Epithelial cell of esophagus (primary cell): Measurements from ENCODE around the gene RPL36AL.

Experiments
- DNase-seq: peaks from one replicate; pipeline ENCODE4 v3.0.0; 2010; ENCODE audit warnings: low read depth
- H3K4me3 ChIP-seq: 2 replicates; pipeline ENCODE4 v1.5.1; 2011; ENCODE audit warnings: mild to moderate bottlenecking, low read length, control low read depth
- TF ChIP-seq, protein P1 (sequence below): IDR thresholded peaks from 2 replicates; pipeline ENCODE4 v1.5.1; 2011; ENCODE audit warnings: low read depth, mild to moderate bottlenecking, low read length, control low read depth, inconsistent platforms; ENCODE audit not compliant: insufficient read depth; ENCODE audit errors: missing control alignments

RPL36AL gene

DNA sequence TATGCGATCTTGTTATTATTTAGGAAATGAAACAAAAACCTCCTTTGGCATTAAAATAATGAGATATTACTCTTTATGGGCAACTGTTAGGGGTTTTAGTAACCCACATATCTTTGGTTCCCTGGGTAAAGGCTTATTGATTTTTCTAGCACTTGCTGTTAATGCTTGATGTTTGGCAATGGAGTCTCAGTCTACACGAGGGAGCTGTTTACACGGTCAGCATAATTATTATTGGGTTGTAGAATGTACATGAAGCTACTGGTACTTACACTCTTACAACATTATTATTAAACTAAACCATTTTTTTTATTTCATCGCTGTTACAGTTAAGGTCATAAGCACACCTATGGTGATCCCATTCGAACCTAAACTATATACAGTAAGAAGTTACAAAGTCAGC, 46.4 kb downstream of the RPL36AL start:
- TF ChIP-seq, protein P1, sequence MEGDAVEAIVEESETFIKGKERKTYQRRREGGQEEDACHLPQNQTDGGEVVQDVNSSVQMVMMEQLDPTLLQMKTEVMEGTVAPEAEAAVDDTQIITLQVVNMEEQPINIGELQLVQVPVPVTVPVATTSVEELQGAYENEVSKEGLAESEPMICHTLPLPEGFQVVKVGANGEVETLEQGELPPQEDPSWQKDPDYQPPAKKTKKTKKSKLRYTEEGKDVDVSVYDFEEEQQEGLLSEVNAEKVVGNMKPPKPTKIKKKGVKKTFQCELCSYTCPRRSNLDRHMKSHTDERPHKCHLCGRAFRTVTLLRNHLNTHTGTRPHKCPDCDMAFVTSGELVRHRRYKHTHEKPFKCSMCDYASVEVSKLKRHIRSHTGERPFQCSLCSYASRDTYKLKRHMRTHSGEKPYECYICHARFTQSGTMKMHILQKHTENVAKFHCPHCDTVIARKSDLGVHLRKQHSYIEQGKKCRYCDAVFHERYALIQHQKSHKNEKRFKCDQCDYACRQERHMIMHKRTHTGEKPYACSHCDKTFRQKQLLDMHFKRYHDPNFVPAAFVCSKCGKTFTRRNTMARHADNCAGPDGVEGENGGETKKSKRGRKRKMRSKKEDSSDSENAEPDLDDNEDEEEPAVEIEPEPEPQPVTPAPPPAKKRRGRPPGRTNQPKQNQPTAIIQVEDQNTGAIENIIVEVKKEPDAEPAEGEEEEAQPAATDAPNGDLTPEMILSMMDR, result no peak
- no peak overlapping the region for H3K4me3 ChIP-seq
- DNase-seq, result no peak

DNA sequence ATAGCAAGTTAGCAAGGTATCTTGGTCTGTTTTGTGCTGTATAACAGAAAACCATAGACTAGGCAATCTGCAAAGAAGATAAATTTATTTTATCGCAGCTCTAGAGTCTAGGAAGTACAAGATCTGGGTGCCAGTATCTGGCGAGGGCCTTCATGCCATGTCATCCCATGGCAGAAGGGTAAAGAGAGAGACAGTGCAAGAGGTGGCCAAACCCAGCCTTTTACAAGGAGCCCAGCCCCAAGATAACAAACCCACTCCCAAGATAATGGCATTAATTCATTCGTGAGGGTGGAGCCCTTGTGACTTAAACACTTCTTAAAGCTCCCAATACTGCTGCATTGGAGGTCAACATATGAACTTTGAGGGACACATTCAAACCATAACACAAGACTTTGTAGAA, 51.1 kb downstream of the RPL36AL start:
- no peak for DNase-seq
- H3K4me3 ChIP-seq, result no peak overlapping the region
- TF ChIP-seq, protein P1, result no peak
